Neural progenitor cell (in vitro differentiated cells): ENCODE results near the gene CYB561. TPM values are rescaled to one million over a fixed set of nuclear protein-coding genes. Genes with fewer than 3 reads are reported as not detected.
"Not testable (repeated sequence)": the region's sequence is repeated elsewhere in the genome, so short reads cannot be mapped to it uniquely, and the experiment has no call there.

Experiments used
- DNase-seq: peaks from one replicate; pipeline ENCODE4 v3.0.0-alpha.2; 2016; ENCODE audit warnings: low spot score
- H2AFZ ChIP-seq: fragments of 200-600 bp; sonication (generic); replicated peaks from 2 replicates; pipeline ENCODE4 v1.6.1; 2016; ENCODE audit warnings: antibody characterized with exemption
- H3F3A ChIP-seq: fragments of 200-600 bp; sonication (generic); 2 replicates; pipeline ENCODE4 v1.6.1; 2016; ENCODE audit warnings: antibody characterized with exemption, low read depth
- H3K27ac ChIP-seq: fragments of 200-600 bp; sonication (generic); 2 replicates; pipeline ENCODE4 v1.5.1; 2016; ENCODE audit warnings: mild to moderate bottlenecking
- H3K27me3 ChIP-seq: fragments of 200-600 bp; sonication (generic); 2 replicates; pipeline ENCODE4 v1.6.1; 2016; ENCODE audit warnings: mild to moderate bottlenecking, moderate library complexity
- H3K36me3 ChIP-seq: fragments of 200-600 bp; sonication (generic); 2 replicates; pipeline ENCODE4 v1.5.1; 2016
- H3K4me1 ChIP-seq: fragments of 200-600 bp; sonication (generic); 2 replicates; pipeline ENCODE4 v1.6.1; 2016; ENCODE audit warnings: mixed run types
- H3K4me2 ChIP-seq: fragments of 200-600 bp; sonication (generic); 2 replicates; pipeline ENCODE4 v1.6.1; 2016
- H3K4me3 ChIP-seq: fragments of 200-600 bp; sonication (generic); 2 replicates; pipeline ENCODE4 v1.5.1; 2016
- H3K79me2 ChIP-seq: fragments of 200-600 bp; sonication (generic); 2 replicates; pipeline ENCODE4 v1.6.1; 2016; ENCODE audit warnings: low read depth
- H3K9ac ChIP-seq: fragments of 200-600 bp; sonication (generic); 2 replicates; pipeline ENCODE4 v1.6.1; 2016
- H3K9me3 ChIP-seq: fragments of 200-600 bp; sonication (generic); 2 replicates; pipeline ENCODE4 v1.5.1; 2016; ENCODE audit warnings: low read depth
- H4K20me1 ChIP-seq: fragments of 200-600 bp; sonication (generic); 2 replicates; pipeline ENCODE4 v1.6.1; 2016; ENCODE audit warnings: low read depth
- H3K27ac Mint-ChIP-seq: 3 replicates; pipeline ENCODE4 v1.8.0; 2021; ENCODE audit warnings: mixed read lengths
- H3K27me3 Mint-ChIP-seq: 2 replicates; pipeline ENCODE4 v1.8.0; 2022; ENCODE audit warnings: low read depth, mild to moderate bottlenecking, inconsistent platforms, moderate library complexity, mixed read lengths; ENCODE audit not compliant: insufficient read depth
- H3K36me3 Mint-ChIP-seq: 3 replicates; pipeline ENCODE4 v1.8.0; 2021; ENCODE audit warnings: mixed read lengths
- H3K4me1 Mint-ChIP-seq: 3 replicates; pipeline ENCODE4 v1.8.0; 2021; ENCODE audit warnings: mixed read lengths
- H3K4me3 Mint-ChIP-seq: 3 replicates; pipeline ENCODE4 v1.8.0; 2021; ENCODE audit warnings: mild to moderate bottlenecking, moderate library complexity, mixed read lengths
- H3K9me3 Mint-ChIP-seq: 3 replicates; pipeline ENCODE4 v1.8.0; 2020; ENCODE audit warnings: mixed read lengths
- CTCF ChIP-seq: fragments of 200-600 bp; sonication (generic); IDR thresholded peaks from 2 replicates; pipeline ENCODE4 v1.5.1; 2017; ENCODE audit warnings: antibody characterized with exemption, mild to moderate bottlenecking
- EZH2 ChIP-seq: fragments of 200-600 bp; sonication (generic); IDR thresholded peaks from 2 replicates; pipeline ENCODE4 v1.6.1; 2017; ENCODE audit warnings: antibody characterized with exemption, mild to moderate bottlenecking, moderate library complexity
- EZH2phosphoT487 ChIP-seq: fragments of 200-600 bp; sonication (generic); IDR thresholded peaks from 2 replicates; pipeline ENCODE4 v1.6.1; 2017; ENCODE audit warnings: antibody characterized with exemption
- total RNA-seq: library from RNA; depleted of rRNA; stranded (reverse); fragments of >200 nt; gene quantifications from 2 replicates; pipeline ENCODE4 v1.2.3, GENCODE V29; 2015; ENCODE audit warnings: low replicate concordance

Gene CYB561
- total RNA-seq, 1 donor from 2014 or later = 4.2 TPM

- Histone ChIP-seq H3F3A (peaks cover under 1% of the 10 kb centered on the region), H3K27me3 (no peaks in the 10 kb centered on the region), H3K79me2 (no peaks in the 10 kb centered on the region), H3K4me2 (no peak overlapping the region), H4K20me1 (no peaks in the 10 kb centered on the region), H3K9ac (no peak overlapping the region), H3K27ac (no peak overlapping the region), H3K4me3 (no peak overlapping the region), H2AFZ (no peak overlapping the region), H3K9me3 (no peaks in the 10 kb centered on the region), H3K36me3 (no peaks in the 10 kb centered on the region), H3K4me1 (peaks cover 5% of the 10 kb centered on the region)
- TF ChIP-seq EZH2phosphoT487 = no peak
- no peak for TF ChIP-seq EZH2
- TF ChIP-seq CTCF = no peak
- Mint-ChIP-seq H3K36me3 (peaks cover 3% of the 10 kb centered on the region), H3K27ac (no peak overlapping the region), H3K4me3 (no peak overlapping the region), H3K4me1 (peaks cover 13% of the 10 kb centered on the region), H3K9me3 (peaks cover 6% of the 10 kb centered on the region), H3K27me3 (peaks cover 12% of the 10 kb centered on the region)
- DNase-seq = peak; percentile 3
These were observed 12.4 kb upstream of the CYB561 start for GRCh38 chr17:63458478-63458877.

- H3F3A ChIP-seq = no peaks in the 10 kb centered on the region
- Mint-ChIP-seq H3K27ac (peak overlapping the region; percentile 7), H3K4me3 (no peak overlapping the region), H3K36me3 (peaks cover 3% of the 10 kb centered on the region), H3K9me3 (peaks cover 6% of the 10 kb centered on the region), H3K27me3 (peaks cover 13% of the 10 kb centered on the region), H3K4me1 (peaks cover 10% of the 10 kb centered on the region)
- H3K36me3 ChIP-seq = no peaks in the 10 kb centered on the region
- H4K20me1 ChIP-seq = no peaks in the 10 kb centered on the region
- H3K9ac ChIP-seq = no peak overlapping the region
- H3K27ac ChIP-seq = no peak overlapping the region
- H3K4me2 ChIP-seq = no peak overlapping the region
- no peaks in the 10 kb centered on the region for H3K27me3 ChIP-seq
- H3K4me3 ChIP-seq = no peak overlapping the region
- no peaks in the 10 kb centered on the region for H3K9me3 ChIP-seq
- no peak for DNase-seq
- H2AFZ ChIP-seq = no peak overlapping the region
- H3K4me1 ChIP-seq = peaks cover 4% of the 10 kb centered on the region
- H3K79me2 ChIP-seq = no peaks in the 10 kb centered on the region
- TF ChIP-seq EZH2phosphoT487 = no peak
- TF ChIP-seq CTCF = no peak
- no peak for TF ChIP-seq EZH2
These were observed 9.3 kb upstream of the CYB561 start for GRCh38 chr17:63455417-63455816.

- H3K36me3 ChIP-seq = no peaks in the 10 kb centered on the region
- Mint-ChIP-seq H3K36me3 (peaks cover 3% of the 10 kb centered on the region), H3K9me3 (peaks cover 6% of the 10 kb centered on the region), H3K4me1 (peaks cover 13% of the 10 kb centered on the region), H3K27me3 (peaks cover 12% of the 10 kb centered on the region), H3K4me3 (no peak overlapping the region), H3K27ac (peak overlapping the region; percentile 7)
- H3K4me1 ChIP-seq = peaks cover 3% of the 10 kb centered on the region
- no peaks in the 10 kb centered on the region for H3K27me3 ChIP-seq
- H3K79me2 ChIP-seq = no peaks in the 10 kb centered on the region
- DNase-seq = no peak
- no peak overlapping the region for H3K9ac ChIP-seq
- H3F3A ChIP-seq = no peaks in the 10 kb centered on the region
- H3K4me2 ChIP-seq = no peak overlapping the region
- H2AFZ ChIP-seq = no peak overlapping the region
- no peaks in the 10 kb centered on the region for H4K20me1 ChIP-seq
- TF ChIP-seq CTCF (no peak), EZH2phosphoT487 (no peak), EZH2 (no peak)
- H3K4me3 ChIP-seq = no peak overlapping the region
- no peaks in the 10 kb centered on the region for H3K9me3 ChIP-seq
- no peak overlapping the region for H3K27ac ChIP-seq
These were observed 8.8 kb upstream of the CYB561 start for GRCh38 chr17:63454915-63455314.

GRCh38 chr17:63454357-63454756, 8.3 kb upstream of the CYB561 start:
- not testable (repeated sequence) for H3K9ac ChIP-seq, H3K4me3 ChIP-seq, H2AFZ ChIP-seq, H3F3A ChIP-seq, H3K4me2 ChIP-seq, H3K27me3 ChIP-seq, H3K4me3 Mint-ChIP-seq, H3K27ac ChIP-seq, DNase-seq, H3K79me2 ChIP-seq, H3K36me3 Mint-ChIP-seq, H3K36me3 ChIP-seq, H4K20me1 ChIP-seq, H3K27me3 Mint-ChIP-seq, H3K27ac Mint-ChIP-seq, H3K4me1 ChIP-seq, H3K9me3 Mint-ChIP-seq, H3K9me3 ChIP-seq
- peaks cover 14% of the 10 kb centered on the region for H3K4me1 Mint-ChIP-seq
